Stimulated activated CD8-positive, alpha-beta memory T cell treated with anti-CD3 and anti-CD28 coated beads, Interleukin-4, amount 100 ng/mL, for 4 hours (primary cell): Measurements from ENCODE around the gene TRAPPC13.
"Not testable (repeated sequence)": the region's sequence is repeated elsewhere in the genome, so short reads cannot be mapped to it uniquely, and the experiment has no call there.

Experiments
- DNase-seq, 2 donors: peaks; one replicate each; pipeline ENCODE4 v3.0.0-alpha.2; 2020; ENCODE audit warnings: low read depth in 2 of 2, low spot score in 1 of 2

TRAPPC13 gene

GRCh38 chr5:65674749-65675148, 49.9 kb downstream of the TRAPPC13 start:
- no peak for DNase-seq

- DNase-seq, result not testable (repeated sequence)
Observed at GRCh38 chr5:65676056-65676455, 51.2 kb downstream of the TRAPPC13 start.

GRCh38 chr5:65682148-65682547, 57.3 kb downstream of the TRAPPC13 start:
- no peak for DNase-seq

GRCh38 chr5:65693121-65693520, 68.3 kb downstream of the TRAPPC13 start:
- DNase-seq, result no peak

- no peak for DNase-seq
Observed at GRCh38 chr5:65695162-65695755, 70.4 kb downstream of the TRAPPC13 start.

- no peak for DNase-seq
Observed at GRCh38 chr5:65695896-65696295, 71.1 kb downstream of the TRAPPC13 start.

- no peak for DNase-seq
Observed at GRCh38 chr5:65696892-65697291, 72.1 kb downstream of the TRAPPC13 start.

- no peak for DNase-seq
Observed at GRCh38 chr5:65699338-65699737, 74.5 kb downstream of the TRAPPC13 start.

GRCh38 chr5:65702036-65702435, 77.2 kb downstream of the TRAPPC13 start:
- DNase-seq, result no peak

- no peak for DNase-seq
Observed at GRCh38 chr5:65704621-65705239, 79.9 kb downstream of the TRAPPC13 start.

GRCh38 chr5:65707663-65708062, 82.8 kb downstream of the TRAPPC13 start:
- DNase-seq, result no peak

GRCh38 chr5:65708145-65708544, 83.3 kb downstream of the TRAPPC13 start:
- no peak for DNase-seq
